Bronchial smooth muscle cell (primary cell): ENCODE measurements around the gene PPP2R5E. TPM values are rescaled to one million over a fixed set of nuclear protein-coding genes. Genes with fewer than 3 reads are reported as not detected.

ENCODE experiments used
- total RNA-seq: library from RNA; depleted of rRNA; stranded (reverse); fragments of >200 nt; gene quantifications from 2 replicates; pipeline ENCODE4 v1.2.1, GENCODE V29; 2014

The PPP2R5E gene
- total RNA-seq, result 7.4 and 9.3 TPM in 2 replicates

DNA sequence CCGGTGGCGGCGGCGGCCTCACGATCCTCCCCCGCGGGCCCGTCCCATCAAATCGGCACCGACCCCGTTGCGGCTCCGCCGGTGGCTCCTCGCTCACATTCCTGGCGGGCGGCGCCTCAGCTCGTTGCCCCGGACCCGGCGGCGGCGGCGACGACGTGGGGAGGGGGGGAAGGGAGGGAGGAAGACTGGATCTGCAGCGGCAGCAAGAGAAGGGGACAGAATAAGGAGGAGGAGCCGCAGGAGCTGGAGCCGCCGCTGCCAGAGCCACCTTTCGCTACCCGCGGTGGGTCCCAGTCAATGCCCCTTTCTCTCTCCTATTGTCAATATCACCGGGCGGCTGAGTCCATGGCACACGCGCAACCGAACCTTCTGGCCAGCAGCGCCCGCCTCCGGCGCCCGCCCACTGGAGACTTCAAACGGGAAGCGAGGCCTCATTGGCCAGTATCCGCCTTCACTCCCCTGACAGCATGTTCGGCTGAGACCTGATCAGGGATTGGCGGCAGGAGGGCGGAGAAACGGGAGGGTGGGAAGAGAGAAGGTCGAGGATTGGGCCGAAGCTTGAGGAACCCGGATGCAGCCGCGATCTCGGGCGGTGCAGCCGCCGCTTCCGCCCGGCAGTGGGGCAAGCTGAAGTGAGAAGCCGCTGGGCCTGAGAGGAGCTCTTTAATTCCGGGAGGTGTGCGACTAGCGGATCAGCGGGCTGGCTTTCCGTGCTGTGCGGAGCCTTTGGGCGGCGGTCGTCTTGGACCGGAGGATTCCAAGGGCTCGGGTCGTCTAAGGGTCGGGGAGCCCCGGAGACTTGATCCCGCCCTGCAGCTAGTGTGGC is at the start of gene PPP2R5E:
Gene PPP2R5E (minus strand): TSS at position 378 of the 826 bp plus-strand sequence. CDS start 3,692 bp downstream, outside the sequence.

Other genes starting within 250 kb of the PPP2R5E start
- not detected in 2 replicates for gene GPHB5, start 224.4 kb downstream of the PPP2R5E start, total RNA-seq
- 6.6 and 12.4 TPM in 2 replicates for gene WDR89, start 98.5 kb upstream of the PPP2R5E start, total RNA-seq
- gene SGPP1, start 184.7 kb upstream of the PPP2R5E start, total RNA-seq, result 16.0 and 18.6 TPM in 2 replicates